HG03103 (cell line): ENCODE results near the gene ADPRHL1.

ENCODE experiments used
- ATAC-seq: cut with Tn5 transposase; IDR thresholded peaks from one replicate; pipeline ENCODE4 v1.9.1; 2021; ENCODE audit warnings: low read depth; ENCODE audit not compliant: unreplicated experiment

The ADPRHL1 gene

GRCh38 chr13:113354831-113355610, 98.3 kb downstream of the ADPRHL1 start:
- no peak for ATAC-seq

- ATAC-seq, result no peak
Observed at GRCh38 chr13:113353254-113353653, 100.0 kb downstream of the ADPRHL1 start.

- ATAC-seq, result no peak
Observed at GRCh38 chr13:113351514-113352026, 101.7 kb downstream of the ADPRHL1 start.

GRCh38 chr13:113350938-113351335, 102.4 kb downstream of the ADPRHL1 start:
- ATAC-seq, result no peak

- ATAC-seq, result no peak
Observed at GRCh38 chr13:113350065-113350937, 103.0 kb downstream of the ADPRHL1 start.
